RCC 7860 (cell line): Measurements from ENCODE around the gene CCDC6.
"Not testable (repeated sequence)": the region's sequence is repeated elsewhere in the genome, so short reads cannot be mapped to it uniquely, and the experiment has no call there.

Source experiments
- DNase-seq: peaks from one replicate; pipeline ENCODE4 v3.0.0-alpha.2; 2015; ENCODE audit warnings: low spot score
- FAIRE-seq: peaks from 2 replicates; lab custom pipeline; 2012; peaks lifted over from hg19 to GRCh38; lab: Jason Lieb, UNC

CCDC6 gene

GRCh38 chr10:59774451-59774850 lies 131.9 kb downstream of the CCDC6 start:
- no peak for FAIRE-seq
- DNase-seq: no peak

- FAIRE-seq (no peak), DNase-seq (no peak)
Measured at GRCh38 chr10:59773088-59773487, 133.3 kb downstream of the CCDC6 start.

GRCh38 chr10:59771162-59771807 lies 135.1 kb downstream of the CCDC6 start:
- FAIRE-seq (no peak), DNase-seq (no peak)

GRCh38 chr10:59770689-59771088 lies 135.7 kb downstream of the CCDC6 start:
- DNase-seq: no peak
- FAIRE-seq: no peak

- DNase-seq: no peak
- FAIRE-seq: no peak
Measured at GRCh38 chr10:59762505-59762904, 143.9 kb downstream of the CCDC6 start.

- no peak for FAIRE-seq
Measured at GRCh38 chr10:59757966-59758365, 148.4 kb downstream of the CCDC6 start.

GRCh38 chr10:59754951-59755350 lies 151.4 kb downstream of the CCDC6 start:
- FAIRE-seq (no peak), DNase-seq (no peak)

More at GRCh38 chr10:59757966-59758365, 148.4 kb downstream of the CCDC6 start:
- DNase-seq: no peak

GRCh38 chr10:59753267-59753666 lies 153.1 kb downstream of the CCDC6 start, which contains the start of gene MRLN:
Gene MRLN, minus strand, starts transcription at chr10:59753455.
- no peak for DNase-seq
- no peak for FAIRE-seq

- no peak for DNase-seq
- no peak for FAIRE-seq
Measured at GRCh38 chr10:59752278-59752940, 153.9 kb downstream of the CCDC6 start.

- DNase-seq: no peak
- no peak for FAIRE-seq
Measured at GRCh38 chr10:59750155-59750945, 156.0 kb downstream of the CCDC6 start.

GRCh38 chr10:59748834-59749233 lies 157.5 kb downstream of the CCDC6 start:
- FAIRE-seq (no peak), DNase-seq (no peak)

GRCh38 chr10:59745163-59745650 lies 161.1 kb downstream of the CCDC6 start:
- FAIRE-seq (no peak), DNase-seq (no peak)

- FAIRE-seq, DNase-seq: not testable (repeated sequence)
Measured at GRCh38 chr10:59744762-59745161, 161.6 kb downstream of the CCDC6 start.

- not testable (repeated sequence) for DNase-seq, FAIRE-seq
Measured at GRCh38 chr10:59744156-59744555, 162.2 kb downstream of the CCDC6 start.

GRCh38 chr10:59741583-59741982 lies 164.8 kb downstream of the CCDC6 start:
- DNase-seq (no peak), FAIRE-seq (no peak)

GRCh38 chr10:59741048-59741447 lies 165.3 kb downstream of the CCDC6 start:
- FAIRE-seq: no peak

More at GRCh38 chr10:59741048-59741447, 165.3 kb downstream of the CCDC6 start:
- no peak for DNase-seq
